Measurements from ENCODE around the gene STK32C. TPM values are rescaled to one million over a fixed set of nuclear protein-coding genes. Genes with fewer than 3 reads are reported as not detected.

Gene STK32C
- total RNA-seq, 1 donor from 2014 or later = 12.9 TPM

DNA sequence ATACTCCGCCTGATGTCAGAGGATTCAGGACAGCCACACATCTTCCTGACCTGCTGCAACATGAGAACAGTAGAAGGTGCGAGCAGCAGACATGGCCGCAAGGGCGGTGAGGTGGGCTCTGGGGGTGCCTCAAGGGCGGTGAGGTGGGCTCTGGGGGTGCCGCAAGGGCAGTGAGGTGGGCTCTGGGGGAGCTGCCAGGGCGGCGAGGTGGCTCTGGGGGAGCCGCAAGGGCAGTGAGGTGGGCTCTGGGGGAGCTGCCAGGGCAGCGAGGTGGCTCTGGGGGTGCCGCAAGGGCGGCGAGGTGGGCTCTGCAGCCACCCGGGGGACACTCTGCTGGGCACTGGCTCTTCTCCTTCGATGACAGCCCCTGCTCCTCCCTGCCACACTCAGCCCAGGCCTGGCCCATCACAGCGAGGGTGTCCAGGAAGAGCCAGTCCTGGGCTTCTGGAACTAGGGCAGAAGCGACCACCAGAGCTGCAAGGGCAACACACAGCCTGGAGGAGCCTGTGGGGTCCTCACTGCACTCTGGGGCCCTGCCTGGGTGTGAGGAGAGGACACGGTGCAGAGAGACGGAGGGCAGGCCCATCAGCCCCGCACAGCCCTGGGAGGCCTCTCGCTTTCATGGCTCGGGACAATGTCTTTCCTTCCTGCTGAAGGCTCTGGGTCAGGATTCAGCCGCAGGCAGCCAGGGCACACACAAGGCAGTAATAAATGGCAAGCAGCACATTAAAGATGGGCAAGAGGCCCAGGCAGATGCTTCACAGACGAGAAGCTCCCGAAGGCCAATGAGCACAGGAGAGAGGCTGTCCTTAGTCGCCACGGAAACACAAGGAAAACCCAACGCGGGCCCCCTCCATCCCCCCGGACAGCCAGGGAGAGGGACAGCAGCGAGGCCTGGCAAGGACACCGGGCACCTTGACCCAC lies 42.5 kb downstream of the STK32C start:
- peaks cover 19% of the 10 kb centered on the region for H3K4me1 Mint-ChIP-seq (ENCODE audit: unreplicated experiment)
- H3K36me3 Mint-ChIP-seq = no peaks in the 10 kb centered on the region
- H3K9me3 Mint-ChIP-seq = no peaks in the 10 kb centered on the region
- peaks cover 4% of the 10 kb centered on the region for H3K27me3 Mint-ChIP-seq
- no peak overlapping the region for H3K4me3 Mint-ChIP-seq
- TF ChIP-seq, protein P1, sequence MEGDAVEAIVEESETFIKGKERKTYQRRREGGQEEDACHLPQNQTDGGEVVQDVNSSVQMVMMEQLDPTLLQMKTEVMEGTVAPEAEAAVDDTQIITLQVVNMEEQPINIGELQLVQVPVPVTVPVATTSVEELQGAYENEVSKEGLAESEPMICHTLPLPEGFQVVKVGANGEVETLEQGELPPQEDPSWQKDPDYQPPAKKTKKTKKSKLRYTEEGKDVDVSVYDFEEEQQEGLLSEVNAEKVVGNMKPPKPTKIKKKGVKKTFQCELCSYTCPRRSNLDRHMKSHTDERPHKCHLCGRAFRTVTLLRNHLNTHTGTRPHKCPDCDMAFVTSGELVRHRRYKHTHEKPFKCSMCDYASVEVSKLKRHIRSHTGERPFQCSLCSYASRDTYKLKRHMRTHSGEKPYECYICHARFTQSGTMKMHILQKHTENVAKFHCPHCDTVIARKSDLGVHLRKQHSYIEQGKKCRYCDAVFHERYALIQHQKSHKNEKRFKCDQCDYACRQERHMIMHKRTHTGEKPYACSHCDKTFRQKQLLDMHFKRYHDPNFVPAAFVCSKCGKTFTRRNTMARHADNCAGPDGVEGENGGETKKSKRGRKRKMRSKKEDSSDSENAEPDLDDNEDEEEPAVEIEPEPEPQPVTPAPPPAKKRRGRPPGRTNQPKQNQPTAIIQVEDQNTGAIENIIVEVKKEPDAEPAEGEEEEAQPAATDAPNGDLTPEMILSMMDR (conservative IDR thresholded peaks at IDR 0.05) = no peak
- no peak for DNase-seq (ENCODE audit: extremely low spot score, unreplicated experiment)
- H3K27ac Mint-ChIP-seq = no peak overlapping the region

DNA sequence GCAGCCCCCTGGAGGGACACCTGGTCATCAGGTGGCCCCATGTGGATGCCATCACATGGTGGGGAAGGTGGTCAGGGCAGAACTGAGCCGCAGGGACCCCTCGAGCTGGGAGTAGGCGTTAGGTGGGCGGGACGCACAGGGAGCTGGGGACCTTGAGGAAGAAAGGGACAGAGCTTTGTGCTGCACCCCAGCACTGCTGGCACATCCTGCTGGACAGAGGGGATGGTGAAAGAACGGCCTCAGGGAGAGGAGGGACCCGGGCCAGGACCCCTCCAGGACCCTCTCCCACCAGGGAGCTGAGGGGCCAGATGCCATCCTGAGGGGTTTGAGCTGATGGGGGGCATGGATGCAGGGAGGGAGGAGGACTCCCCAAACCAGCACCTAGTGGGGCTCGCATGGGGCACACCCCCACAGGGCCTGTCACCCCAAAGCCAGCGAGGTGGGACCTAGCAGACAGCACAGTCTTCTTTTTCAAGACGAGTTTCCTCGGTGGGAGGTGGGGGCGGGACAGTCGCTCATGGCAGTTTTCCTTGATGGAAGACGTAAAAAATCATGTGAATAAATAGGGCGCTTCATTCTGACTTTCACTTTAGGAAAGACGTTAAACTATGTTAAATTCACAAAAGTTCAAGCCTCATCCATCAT lies 43.3 kb downstream of the STK32C start:
- no peak overlapping the region for H3K4me3 Mint-ChIP-seq
- no peaks in the 10 kb centered on the region for H3K9me3 Mint-ChIP-seq
- DNase-seq (ENCODE audit: extremely low spot score, unreplicated experiment) = no peak
- no peak overlapping the region for H3K27ac Mint-ChIP-seq
- peaks cover 19% of the 10 kb centered on the region for H3K4me1 Mint-ChIP-seq (ENCODE audit: unreplicated experiment)
- H3K36me3 Mint-ChIP-seq = no peaks in the 10 kb centered on the region
- TF ChIP-seq, protein P1 (conservative IDR thresholded peaks at IDR 0.05) = no peak
- peaks cover 4% of the 10 kb centered on the region for H3K27me3 Mint-ChIP-seq

DNA sequence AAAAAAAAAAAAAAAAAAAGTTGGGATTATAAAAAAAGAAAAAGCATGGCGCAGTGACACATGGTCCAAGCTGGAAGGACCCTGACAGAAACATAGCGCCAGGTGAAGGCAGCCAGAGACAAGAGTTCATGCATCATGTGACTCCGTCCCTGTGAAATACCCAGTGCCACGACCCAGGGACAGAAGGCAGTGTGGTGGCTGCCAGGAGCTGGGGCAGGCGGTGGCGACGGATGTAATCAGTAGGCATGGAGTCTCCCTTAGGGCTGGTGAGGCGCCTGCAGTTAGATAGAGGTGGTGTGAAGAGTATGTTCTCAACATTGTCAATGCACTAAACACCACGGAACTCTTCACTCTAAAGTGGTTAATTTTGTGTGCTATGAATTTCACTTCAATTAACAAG lies 43.9 kb downstream of the STK32C start:
- Mint-ChIP-seq H3K4me1 (ENCODE audit: unreplicated experiment) (peaks cover 14% of the 10 kb centered on the region), H3K36me3 (no peaks in the 10 kb centered on the region), H3K27me3 (peaks cover 4% of the 10 kb centered on the region), H3K9me3 (no peaks in the 10 kb centered on the region), H3K27ac (no peak overlapping the region), H3K4me3 (no peak overlapping the region)
- TF ChIP-seq, protein P1 (conservative IDR thresholded peaks at IDR 0.05) = no peak
- DNase-seq (ENCODE audit: extremely low spot score, unreplicated experiment) = no peak

DNA sequence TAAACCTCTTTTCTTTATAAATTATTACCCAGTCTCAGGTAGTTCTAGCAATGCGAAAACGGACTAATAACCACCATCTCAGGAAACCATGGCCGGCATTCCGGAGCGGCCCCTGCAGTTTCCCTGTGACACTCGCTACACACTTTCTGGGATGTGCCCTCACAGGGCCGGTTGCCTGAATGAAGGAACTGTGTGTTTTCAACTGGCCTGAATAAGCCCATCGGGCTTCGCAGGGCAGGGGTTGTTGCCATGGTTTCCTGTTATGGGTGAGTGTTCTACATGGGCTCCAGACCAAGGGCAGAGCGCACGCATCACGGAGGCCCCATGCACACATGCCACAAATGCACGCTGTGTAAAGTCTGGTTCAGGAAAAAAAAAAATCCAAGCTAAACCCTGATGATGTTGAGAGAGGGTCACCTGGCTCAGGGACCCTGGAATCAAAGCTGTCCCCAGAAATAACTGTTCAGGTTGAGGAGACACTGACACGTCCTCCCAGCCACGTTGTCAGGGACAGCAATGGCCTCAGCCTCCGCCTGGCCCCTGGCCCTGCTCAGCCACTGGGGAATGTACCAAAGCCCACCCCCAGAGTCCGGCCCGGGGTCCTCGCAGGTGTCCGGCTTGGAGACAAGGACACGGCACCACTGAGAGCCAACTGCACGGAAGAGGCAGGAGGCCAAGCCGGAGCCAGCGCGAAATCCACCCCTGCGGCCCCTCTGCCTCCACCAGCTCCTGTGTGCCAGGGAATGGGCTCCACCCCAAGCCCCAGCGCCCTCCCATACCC lies 47.9 kb downstream of the STK32C start:
- TF ChIP-seq, protein P1 (conservative IDR thresholded peaks at IDR 0.05) = no peak
- no peak overlapping the region for H3K4me3 Mint-ChIP-seq
- peaks cover 7% of the 10 kb centered on the region for H3K4me1 Mint-ChIP-seq (ENCODE audit: unreplicated experiment)
- H3K27me3 Mint-ChIP-seq = no peaks in the 10 kb centered on the region
- no peak overlapping the region for H3K27ac Mint-ChIP-seq
- no peaks in the 10 kb centered on the region for H3K9me3 Mint-ChIP-seq
- H3K36me3 Mint-ChIP-seq = no peaks in the 10 kb centered on the region
- DNase-seq (ENCODE audit: extremely low spot score, unreplicated experiment) = no peak

DNA sequence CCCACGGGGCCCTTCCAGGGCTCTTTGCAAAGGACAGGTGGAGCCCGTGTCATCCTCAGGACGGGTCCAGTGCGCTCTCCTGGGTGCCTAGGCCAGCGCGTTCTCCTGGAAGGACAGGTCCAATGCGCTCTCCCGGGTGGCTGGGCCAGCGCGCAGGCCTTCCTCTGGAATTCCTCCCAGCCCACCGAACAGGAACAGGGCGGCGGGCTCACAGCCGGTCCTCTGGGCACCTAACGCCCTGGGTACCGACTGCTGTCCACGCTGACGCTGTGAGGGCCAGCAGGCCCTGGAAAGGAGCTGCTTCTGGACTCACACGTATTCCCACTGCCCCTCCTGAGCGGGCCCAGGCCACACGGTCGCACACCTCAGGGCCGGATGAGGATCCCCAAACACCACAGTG lies 49.3 kb downstream of the STK32C start:
- DNase-seq (ENCODE audit: extremely low spot score, unreplicated experiment) = no peak
- Mint-ChIP-seq H3K4me1 (ENCODE audit: unreplicated experiment) (peaks cover 4% of the 10 kb centered on the region), H3K36me3 (no peaks in the 10 kb centered on the region), H3K4me3 (no peak overlapping the region), H3K9me3 (no peaks in the 10 kb centered on the region), H3K27ac (no peak overlapping the region), H3K27me3 (no peaks in the 10 kb centered on the region)
- TF ChIP-seq, protein P1 (conservative IDR thresholded peaks at IDR 0.05) = no peak
